Lower leg skin (tissue), 3 donors: ENCODE measurements around the gene WDR43.

Source experiments
- POLR2A ChIP-seq, 2 donors: fragments of 450-650 bp; IDR thresholded peaks; one replicate each; pipeline ENCODE4 v1.6.1; 2016 to 2017; ENCODE audit warnings: antibody characterized with exemption in 2 of 2, mild to moderate bottlenecking in 1 of 2, moderate library complexity in 1 of 2
- TF ChIP-seq, protein P1 (sequence below), 3 donors: fragments of 450-650 bp; IDR thresholded peaks; one replicate each; pipeline ENCODE4 v1.5.1; 2016; ENCODE audit warnings: antibody characterized with exemption in 3 of 3, mild to moderate bottlenecking in 3 of 3, moderate library complexity in 2 of 3

DNA sequence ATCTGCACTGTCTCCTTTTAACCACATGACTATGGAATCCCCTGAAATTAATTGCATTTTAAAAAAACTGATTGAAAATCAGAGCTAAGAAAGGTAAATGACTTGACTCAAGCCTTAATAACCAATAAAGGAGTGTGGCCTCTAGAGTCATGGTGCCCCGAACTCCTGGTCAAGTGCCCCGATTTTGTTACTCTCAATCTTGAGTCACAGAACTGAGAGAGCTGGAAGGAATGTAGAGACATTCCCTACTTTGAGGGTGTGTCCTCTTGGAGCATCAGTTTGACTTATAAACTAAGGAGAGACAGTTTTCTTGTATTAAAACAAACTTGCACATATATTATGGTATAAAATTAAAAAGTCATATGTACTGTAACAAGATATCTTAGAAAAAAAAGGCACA lies 2.4 kb downstream of the WDR43 start:
- TF ChIP-seq, protein P1, sequence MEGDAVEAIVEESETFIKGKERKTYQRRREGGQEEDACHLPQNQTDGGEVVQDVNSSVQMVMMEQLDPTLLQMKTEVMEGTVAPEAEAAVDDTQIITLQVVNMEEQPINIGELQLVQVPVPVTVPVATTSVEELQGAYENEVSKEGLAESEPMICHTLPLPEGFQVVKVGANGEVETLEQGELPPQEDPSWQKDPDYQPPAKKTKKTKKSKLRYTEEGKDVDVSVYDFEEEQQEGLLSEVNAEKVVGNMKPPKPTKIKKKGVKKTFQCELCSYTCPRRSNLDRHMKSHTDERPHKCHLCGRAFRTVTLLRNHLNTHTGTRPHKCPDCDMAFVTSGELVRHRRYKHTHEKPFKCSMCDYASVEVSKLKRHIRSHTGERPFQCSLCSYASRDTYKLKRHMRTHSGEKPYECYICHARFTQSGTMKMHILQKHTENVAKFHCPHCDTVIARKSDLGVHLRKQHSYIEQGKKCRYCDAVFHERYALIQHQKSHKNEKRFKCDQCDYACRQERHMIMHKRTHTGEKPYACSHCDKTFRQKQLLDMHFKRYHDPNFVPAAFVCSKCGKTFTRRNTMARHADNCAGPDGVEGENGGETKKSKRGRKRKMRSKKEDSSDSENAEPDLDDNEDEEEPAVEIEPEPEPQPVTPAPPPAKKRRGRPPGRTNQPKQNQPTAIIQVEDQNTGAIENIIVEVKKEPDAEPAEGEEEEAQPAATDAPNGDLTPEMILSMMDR (IDR thresholded peaks at IDR 0.05) = no peak
- no peak for TF ChIP-seq POLR2A (IDR thresholded peaks at IDR 0.05)
